ENCODE data around the gene NFIA.

The NFIA gene

GRCh38 chr1:61284248-61284854, 202.0 kb downstream of the NFIA start:
- DNase-seq: no peak

- DNase-seq: no peak
Observed at GRCh38 chr1:61284936-61285335, 202.6 kb downstream of the NFIA start.

- DNase-seq: no peak
Observed at GRCh38 chr1:61285371-61285885, 203.1 kb downstream of the NFIA start.

GRCh38 chr1:61287014-61287413, 204.7 kb downstream of the NFIA start:
- DNase-seq: no peak

GRCh38 chr1:61287734-61288133, 205.4 kb downstream of the NFIA start:
- DNase-seq: no peak

- no peak for DNase-seq
Observed at GRCh38 chr1:61289232-61290098, 207.1 kb downstream of the NFIA start.

GRCh38 chr1:61290525-61290924, 208.2 kb downstream of the NFIA start:
- no peak for DNase-seq

- no peak for DNase-seq
Observed at GRCh38 chr1:61293197-61293596, 210.8 kb downstream of the NFIA start.

- DNase-seq: no peak
Observed at GRCh38 chr1:61293986-61294504, 211.7 kb downstream of the NFIA start.

GRCh38 chr1:61294930-61295329, 212.6 kb downstream of the NFIA start:
- DNase-seq: no peak

- DNase-seq: no peak
Observed at GRCh38 chr1:61295818-61296537, 213.6 kb downstream of the NFIA start.

- no peak for DNase-seq
Observed at GRCh38 chr1:61297887-61298286, 215.5 kb downstream of the NFIA start.

- no peak for DNase-seq
Observed at GRCh38 chr1:61299463-61299862, 217.1 kb downstream of the NFIA start.

- no peak for DNase-seq
Observed at GRCh38 chr1:61300899-61301298, 218.5 kb downstream of the NFIA start.

GRCh38 chr1:61301824-61302657, 219.7 kb downstream of the NFIA start:
- no peak for DNase-seq

GRCh38 chr1:61307422-61308142, 225.2 kb downstream of the NFIA start:
- DNase-seq: no peak

- no peak for DNase-seq
Observed at GRCh38 chr1:61310057-61310456, 227.7 kb downstream of the NFIA start.

GRCh38 chr1:61310538-61310937, 228.2 kb downstream of the NFIA start:
- no peak for DNase-seq

- DNase-seq: no peak
Observed at GRCh38 chr1:61313906-61314422, 231.6 kb downstream of the NFIA start.

GRCh38 chr1:61315011-61315410, 232.7 kb downstream of the NFIA start:
- DNase-seq: no peak

GRCh38 chr1:61316493-61316892, 234.1 kb downstream of the NFIA start:
- no peak for DNase-seq

Measured in NCI-H1417 treated with DMSO at 0.1 percent for 48 hours (cell line).